Posterior vena cava (tissue), 2 donors: Measurements from ENCODE around the gene CASR. TPM values are rescaled to one million over a fixed set of nuclear protein-coding genes. Genes with fewer than 3 reads are reported as not detected.

Experiments
- DNase-seq: peaks from one replicate; pipeline ENCODE4 v3.0.0-alpha.2; 2020; ENCODE audit warnings: low spot score
- intact Hi-C, 2 donors: fragments of 100-400 bp; cut with DNase I; formaldehyde crosslinking; loops; one replicate each; pipeline versions ENCODE4 v1.14.1 to v1.14.2; 2022 to 2023
- total RNA-seq, 2 donors: library from RNA; stranded (reverse); fragmentation: NEBNext Ultra II Directional; extraction: Animal tissue kit (Norgen Biotek cat#: 25700); gene quantifications; one replicate each; pipeline ENCODE4 v1.2.1, GENCODE V29; 2021
- donor health status: DM: yes; HTN: yes; CAD: no.
- donor health status: DM: yes; HTN: yes; CAD: no.

Gene CASR
- total RNA-seq, 2 donors from 2014 or later, result not detected

DNA sequence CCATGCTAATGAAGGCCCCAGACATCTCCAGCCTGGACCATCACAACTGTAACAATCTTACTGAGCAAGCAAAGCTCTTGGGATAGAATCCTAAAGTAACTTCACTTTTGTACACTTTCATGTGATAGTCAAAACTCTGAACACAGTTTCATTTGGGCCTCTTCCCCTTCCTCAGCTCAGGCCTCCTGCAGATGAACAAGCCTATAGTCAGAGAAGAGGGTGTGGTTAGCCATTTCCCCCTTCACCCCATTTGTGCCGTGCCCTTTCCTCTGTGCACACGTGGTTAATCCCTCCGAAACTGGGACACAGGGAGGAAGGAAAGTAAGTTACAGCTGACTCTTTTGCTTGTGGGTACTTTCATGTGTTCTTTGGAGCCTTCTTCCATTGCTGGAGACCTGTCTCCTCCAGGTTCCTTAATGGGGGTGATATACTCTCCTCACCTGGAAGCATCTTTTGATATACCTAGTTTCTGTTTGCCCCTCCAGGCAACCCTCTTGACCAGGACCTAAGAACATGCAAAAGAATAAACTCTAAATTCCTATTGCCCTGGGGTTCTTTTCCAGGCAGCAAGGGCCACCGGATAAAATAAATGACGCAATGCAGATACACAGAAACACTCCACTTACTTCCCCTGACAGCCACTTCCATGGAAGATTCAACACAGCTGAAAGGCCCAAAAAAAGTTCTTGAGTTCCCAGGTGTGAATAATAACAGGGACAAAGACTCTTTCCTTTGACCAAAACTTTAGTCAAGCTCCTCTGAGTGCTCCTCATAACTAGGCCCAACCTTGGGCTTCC, 112.0 kb downstream of the CASR start:
- DNase-seq, result no peak
- intact Hi-C loops, result no loop called here

- no peak for DNase-seq
- intact Hi-C loops, result no loop called here
These were observed 114.8 kb downstream of the CASR start for GRCh38 chr3:122298239-122298638.

DNA sequence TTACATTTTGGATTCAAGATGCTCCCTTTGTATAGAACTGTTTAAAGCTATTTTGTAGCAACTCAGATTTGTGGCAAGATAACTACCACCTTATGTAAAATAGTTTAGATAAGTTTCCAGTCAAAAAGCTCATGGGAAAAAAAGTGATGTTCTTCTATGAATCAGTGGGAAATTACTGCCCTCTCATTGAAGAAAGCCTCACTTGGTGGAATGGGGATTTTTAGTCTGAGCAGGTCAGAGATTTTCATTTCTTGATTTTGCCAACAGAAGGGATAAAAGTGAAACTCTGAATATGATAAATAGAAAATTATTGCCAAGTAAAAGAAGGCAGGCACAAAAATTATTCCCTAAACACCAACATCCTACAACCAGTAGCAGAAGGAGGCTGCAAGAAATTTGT, 115.7 kb downstream of the CASR start:
- intact Hi-C loops, result no loop called here
- DNase-seq, result no peak

DNA sequence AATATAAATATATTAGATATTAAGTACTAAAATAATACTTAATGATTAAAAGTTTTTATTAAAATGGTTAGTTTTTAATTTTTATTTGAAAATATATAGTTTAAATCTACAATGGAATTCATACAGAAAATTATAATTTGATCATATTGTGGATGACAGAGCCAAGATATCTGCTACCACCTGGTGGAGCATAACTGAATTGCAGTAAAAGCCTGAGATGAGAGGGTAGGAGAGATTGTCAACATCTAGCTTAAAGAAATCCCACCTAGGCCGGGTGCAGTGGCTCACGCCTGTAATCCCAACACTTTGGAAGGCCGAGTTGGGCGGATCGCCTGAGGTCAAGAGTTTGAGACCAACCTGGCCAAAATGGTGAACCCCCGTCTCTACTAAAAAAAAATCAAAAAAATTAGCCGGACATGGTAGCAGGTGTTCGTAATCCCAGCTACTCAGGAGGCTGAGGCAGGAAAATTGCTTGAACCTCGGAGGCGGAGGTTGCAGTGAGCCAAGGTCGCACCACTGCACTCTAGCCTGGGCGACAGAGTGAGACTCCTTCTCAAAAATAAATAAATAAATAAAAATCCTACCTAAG, 116.5 kb downstream of the CASR start:
- DNase-seq, result no peak
- intact Hi-C loops, result no loop called here

DNA sequence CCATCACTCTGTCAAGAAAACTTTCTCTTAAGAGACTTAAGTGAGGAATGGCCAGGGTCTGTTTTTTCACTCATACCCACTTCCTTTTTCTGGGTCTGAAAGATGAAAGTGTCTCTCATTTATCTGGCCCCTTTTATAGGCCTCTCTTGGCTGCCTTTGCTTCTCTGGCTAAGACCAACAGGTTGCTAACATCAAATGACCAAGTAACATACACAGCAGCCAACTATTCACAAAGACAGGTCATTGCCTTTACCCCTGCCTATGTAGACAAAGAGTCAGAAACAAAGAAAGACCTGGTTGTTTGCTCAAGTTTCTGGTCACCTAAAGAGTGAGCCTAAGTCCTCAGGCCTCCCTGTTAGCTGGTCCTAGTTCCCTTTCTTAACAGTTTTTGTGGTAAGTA, 117.6 kb downstream of the CASR start:
- no peak for DNase-seq
- intact Hi-C loops, result no loop called here

- no peak for DNase-seq
- intact Hi-C loops, result no loop called here
These were observed 122.6 kb downstream of the CASR start for GRCh38 chr3:122305818-122306621.

DNA sequence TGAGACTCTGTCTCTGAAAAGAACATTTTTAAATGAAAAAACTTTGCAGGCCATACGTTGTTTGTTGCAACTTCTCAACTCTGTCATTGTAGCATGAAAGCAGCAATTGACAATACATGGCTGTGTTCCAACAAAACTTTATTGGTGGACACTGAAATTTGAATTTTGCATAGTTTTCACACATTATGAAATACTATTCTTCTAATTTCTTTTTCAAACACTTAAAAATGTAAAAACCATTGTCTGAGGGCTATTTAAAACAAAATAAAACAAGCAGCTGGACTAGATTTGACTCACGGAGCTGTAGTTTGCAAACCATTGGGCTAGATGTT, 123.1 kb downstream of the CASR start:
- intact Hi-C loops, result no loop called here
- no peak for DNase-seq

DNA sequence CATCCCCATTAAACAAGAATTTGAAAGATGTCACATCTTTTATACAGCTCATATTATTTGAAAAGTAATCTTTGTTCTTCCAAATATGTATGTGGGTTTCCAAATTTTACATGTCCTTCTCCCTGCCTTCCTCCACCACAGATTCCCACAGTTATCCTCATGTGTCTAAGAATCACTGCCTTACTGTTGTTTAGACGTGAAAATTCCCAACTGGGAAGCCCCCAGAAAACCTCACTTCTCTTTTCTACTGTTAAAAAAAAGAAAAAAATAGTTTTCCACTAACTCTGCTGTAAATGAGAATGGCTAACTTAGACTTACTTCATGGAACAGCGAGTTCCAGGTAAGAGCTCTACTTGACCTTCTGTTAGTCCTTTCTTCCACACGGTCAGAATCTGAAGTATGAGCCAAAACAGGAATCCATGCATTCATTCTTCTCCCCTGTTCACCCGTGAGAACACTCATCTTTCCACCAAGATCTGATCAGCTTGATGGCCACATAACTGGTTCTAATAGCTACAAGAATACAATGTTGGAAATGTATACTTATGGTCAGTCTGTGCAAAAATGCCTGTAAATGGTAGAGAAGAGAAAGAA, 123.7 kb downstream of the CASR start:
- intact Hi-C loops, result no loop called here
- no peak for DNase-seq

DNA sequence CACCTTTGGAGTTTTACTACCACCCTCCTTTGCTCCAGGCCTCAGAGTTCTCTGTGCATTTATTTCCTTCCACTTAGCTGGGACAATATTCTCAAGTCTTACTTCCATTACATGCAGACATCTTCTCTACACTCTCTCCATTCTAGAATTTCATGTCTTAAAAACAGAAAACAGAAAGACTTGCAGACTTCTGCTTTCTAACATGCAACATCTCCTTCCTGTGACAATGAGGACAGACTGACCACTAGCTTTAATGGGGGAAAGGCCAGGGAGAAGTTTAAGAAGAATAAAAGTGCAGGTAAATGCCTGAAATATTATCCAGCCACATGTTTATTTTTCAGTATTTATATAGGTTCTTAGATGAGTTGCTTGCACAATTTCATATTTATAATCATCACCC, 124.5 kb downstream of the CASR start:
- no peak for DNase-seq
- intact Hi-C loops, result no loop called here

DNA sequence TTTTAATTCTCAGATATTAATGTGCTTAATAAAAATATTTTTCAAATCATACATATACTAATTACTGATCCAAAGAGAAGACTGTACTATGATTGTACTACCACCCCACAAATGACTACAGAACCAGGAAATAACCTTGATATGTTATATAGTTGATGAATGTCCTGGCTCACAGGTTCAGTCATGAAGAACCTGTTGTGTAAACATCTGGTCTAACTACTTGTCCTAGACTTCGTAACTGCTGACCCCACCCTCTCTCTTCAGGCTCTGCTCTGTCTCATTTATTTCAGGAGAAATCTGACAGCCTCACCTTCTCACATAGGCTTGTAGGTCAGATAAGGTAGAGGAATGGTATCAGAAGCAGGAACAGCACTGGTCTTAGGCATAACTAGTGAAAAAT, 126.9 kb downstream of the CASR start:
- intact Hi-C loops, result no loop called here
- DNase-seq, result no peak

GRCh38 chr3:122312826-122313225, 129.4 kb downstream of the CASR start:
- no peak for DNase-seq
- intact Hi-C loops, result no loop called here

DNA sequence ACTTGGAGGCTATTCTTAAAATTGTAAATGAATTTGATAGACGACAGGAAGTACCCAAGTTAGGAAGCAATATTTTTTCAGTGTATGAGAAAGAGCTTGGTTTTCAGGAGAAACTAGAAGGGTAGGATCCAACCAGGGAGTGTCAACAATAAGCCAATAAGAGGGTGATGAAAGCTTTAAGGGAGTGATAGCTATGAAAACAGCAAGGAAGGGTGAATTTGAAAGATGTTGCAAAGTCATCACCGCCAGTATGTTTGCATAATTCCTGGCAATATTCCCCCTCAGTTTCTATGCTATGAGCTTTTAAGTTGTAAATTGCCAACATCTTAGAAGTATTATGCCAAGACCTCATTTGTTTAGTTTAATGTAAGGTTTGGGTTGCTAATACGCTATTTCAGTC, 129.8 kb downstream of the CASR start:
- DNase-seq, result no peak
- intact Hi-C loops, result no loop called here

- intact Hi-C loops, result no loop called here
- DNase-seq, result no peak
These were observed 130.9 kb downstream of the CASR start for GRCh38 chr3:122314228-122314876.

DNA sequence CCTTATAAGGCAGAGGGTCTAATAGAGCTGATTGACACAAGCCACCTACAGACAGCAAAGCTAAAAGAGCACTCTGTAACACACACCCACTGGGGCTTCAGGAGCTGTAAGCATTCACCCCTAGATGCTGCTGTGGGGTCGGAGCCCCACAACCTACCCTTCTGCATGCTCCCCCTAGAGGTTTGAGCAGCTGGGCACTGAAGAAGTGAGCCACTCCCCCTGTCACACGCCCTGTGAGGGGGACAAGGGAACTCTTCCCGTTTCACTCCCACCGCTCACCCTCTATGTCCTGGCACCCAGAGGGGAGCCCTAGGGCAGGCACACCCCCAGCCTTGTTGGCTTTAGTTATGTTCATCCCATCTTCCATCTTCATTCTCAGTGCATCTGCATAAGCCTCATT, 132.2 kb downstream of the CASR start:
- intact Hi-C loops, result no loop called here
- no peak for DNase-seq

GRCh38 chr3:122316368-122316767, 132.9 kb downstream of the CASR start:
- intact Hi-C loops, result no loop called here
- DNase-seq, result no peak

DNA sequence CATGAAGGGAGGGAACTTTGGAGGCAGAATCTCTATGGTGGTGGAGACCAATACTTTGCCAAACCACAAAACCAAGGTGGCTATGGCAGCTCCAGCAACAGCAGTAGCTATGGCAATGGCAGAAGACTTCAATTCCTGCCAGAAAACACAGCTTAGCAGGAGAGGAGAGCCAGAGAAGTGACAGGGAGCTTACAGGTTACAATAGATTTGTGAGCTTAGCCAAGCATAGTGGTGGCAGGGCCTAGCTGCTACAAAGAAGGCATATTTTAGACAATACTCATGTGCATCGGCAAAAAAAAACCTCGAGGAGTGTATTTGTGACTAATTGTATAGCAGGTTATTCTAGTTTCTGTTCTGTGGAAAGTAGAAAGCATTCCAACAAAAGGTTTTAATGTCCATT, 135.2 kb downstream of the CASR start:
- DNase-seq, result no peak
- intact Hi-C loops, result no loop called here

DNA sequence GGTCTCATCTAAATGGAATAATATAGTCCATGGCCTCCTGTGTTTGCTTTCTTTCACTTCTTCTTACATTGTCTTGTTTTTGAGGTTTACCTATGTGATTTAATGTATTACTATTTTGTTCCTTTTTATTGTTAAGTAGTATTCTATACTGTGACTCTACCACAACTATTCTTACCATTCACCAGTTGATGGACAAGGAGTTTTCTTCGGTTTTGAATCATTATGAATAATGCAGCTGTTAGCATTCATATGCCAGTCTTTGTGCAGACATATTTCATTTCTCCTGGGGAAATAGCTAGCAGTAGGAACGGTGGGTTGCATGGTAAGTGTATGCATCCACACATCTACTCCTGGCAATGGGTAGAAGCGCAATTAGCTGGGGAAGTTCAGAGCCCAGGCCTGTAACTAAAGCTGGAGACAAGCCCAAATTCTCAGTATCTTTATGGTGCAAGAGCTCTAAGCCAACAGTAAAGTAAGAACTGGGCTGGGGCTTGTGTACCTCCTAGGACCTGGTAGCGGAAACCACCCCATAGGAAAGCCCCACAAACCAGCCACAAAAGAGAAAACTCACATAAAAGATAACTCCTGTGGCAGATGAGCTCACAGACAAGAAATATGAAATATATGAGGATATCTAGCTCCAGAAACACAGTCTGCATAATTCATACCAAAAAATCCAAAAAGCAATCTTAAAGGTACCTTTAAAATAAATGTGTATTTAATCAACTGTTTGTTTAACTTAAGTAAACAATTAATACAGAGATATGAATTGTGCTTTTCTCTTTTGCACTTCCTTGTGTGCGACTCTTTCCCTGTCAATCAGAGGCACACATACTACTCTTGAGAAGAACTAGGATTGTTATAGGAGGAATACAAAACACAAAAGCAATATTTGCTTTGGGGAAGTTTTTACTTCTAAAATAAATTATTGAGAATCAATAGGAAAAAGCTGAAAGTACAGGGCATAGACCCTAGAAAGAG, 138.9 kb downstream of the CASR start:
- no peak for DNase-seq
- intact Hi-C loops, result no loop called here

GRCh38 chr3:122324871-122325323, 141.4 kb downstream of the CASR start, which contains the start of gene CSTA:
CSTA (plus strand) TSS chr3:122325248; CDS start chr3:122325293, 45 bp downstream.
- intact Hi-C loops, result no loop called here
- no peak for DNase-seq
